ENCODE data around the gene DPP10.

DNA sequence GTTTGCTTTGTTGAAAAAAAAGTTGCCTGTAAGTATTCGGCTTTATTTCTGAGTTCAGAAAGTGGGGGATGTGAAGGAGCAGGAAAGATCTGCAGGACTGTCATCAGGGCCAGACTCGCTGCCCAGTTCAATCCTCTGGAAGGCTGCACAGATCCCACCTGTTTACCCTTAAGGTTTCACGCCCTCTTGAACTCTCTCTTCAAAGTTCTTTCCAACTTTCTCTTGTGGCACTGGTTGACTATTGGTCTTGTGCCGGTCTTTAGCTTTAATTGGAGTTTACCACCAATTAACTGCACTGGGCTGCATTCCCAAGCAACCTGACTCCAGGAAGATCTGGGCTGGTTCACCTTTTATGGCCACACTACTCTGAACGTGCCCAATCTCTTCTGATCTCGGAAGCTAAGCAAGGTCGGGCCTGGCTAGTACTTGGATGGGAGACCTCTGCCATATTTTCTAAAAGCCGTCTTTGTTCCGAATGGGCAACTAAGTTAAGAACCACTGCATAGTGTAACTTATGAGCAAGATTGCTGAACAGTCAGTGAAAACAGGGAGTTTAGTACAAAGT is 495.0 kb downstream of the DPP10 start:
- TF ChIP-seq, protein P1, sequence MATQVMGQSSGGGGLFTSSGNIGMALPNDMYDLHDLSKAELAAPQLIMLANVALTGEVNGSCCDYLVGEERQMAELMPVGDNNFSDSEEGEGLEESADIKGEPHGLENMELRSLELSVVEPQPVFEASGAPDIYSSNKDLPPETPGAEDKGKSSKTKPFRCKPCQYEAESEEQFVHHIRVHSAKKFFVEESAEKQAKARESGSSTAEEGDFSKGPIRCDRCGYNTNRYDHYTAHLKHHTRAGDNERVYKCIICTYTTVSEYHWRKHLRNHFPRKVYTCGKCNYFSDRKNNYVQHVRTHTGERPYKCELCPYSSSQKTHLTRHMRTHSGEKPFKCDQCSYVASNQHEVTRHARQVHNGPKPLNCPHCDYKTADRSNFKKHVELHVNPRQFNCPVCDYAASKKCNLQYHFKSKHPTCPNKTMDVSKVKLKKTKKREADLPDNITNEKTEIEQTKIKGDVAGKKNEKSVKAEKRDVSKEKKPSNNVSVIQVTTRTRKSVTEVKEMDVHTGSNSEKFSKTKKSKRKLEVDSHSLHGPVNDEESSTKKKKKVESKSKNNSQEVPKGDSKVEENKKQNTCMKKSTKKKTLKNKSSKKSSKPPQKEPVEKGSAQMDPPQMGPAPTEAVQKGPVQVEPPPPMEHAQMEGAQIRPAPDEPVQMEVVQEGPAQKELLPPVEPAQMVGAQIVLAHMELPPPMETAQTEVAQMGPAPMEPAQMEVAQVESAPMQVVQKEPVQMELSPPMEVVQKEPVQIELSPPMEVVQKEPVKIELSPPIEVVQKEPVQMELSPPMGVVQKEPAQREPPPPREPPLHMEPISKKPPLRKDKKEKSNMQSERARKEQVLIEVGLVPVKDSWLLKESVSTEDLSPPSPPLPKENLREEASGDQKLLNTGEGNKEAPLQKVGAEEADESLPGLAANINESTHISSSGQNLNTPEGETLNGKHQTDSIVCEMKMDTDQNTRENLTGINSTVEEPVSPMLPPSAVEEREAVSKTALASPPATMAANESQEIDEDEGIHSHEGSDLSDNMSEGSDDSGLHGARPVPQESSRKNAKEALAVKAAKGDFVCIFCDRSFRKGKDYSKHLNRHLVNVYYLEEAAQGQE (IDR thresholded peaks at IDR 0.05; ENCODE audit: insufficient read depth in 1 of 2, low read depth in 2 of 2, low read length in 2 of 2), result no peak
- no peak for TF ChIP-seq POLR2AphosphoS5 (IDR thresholded peaks at IDR 0.05; ENCODE audit: low read depth, low read length)
